ENCODE data around the gene HES6.

Gene HES6

GRCh38 chr2:238252766-238253630 lies 13.2 kb upstream of the HES6 start:
- DNase-seq: no peak

DNA sequence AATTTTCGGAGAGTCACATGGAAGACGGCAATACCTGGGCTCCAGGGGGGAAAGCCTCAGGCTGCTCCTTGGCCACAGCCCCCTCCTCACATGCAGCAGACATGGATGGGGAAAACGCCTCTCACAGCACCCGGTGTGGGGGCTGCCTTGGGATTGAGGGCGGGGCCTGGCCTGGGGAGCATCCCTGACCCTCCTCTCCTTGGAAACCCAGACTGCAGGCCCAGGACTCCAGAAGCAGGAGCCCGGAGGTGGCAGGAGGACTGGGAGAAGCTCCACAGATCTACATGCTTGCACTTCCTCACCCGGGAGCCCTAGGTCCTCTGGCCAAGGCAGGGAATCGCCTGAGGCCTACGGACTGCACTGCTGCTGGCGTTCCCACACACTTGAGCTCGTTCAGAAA lies 12.1 kb upstream of the HES6 start:
- DNase-seq: no peak

GRCh38 chr2:238251331-238251730 lies 11.5 kb upstream of the HES6 start:
- no peak for DNase-seq

GRCh38 chr2:238250896-238251295 lies 11.1 kb upstream of the HES6 start:
- no peak for DNase-seq

DNA sequence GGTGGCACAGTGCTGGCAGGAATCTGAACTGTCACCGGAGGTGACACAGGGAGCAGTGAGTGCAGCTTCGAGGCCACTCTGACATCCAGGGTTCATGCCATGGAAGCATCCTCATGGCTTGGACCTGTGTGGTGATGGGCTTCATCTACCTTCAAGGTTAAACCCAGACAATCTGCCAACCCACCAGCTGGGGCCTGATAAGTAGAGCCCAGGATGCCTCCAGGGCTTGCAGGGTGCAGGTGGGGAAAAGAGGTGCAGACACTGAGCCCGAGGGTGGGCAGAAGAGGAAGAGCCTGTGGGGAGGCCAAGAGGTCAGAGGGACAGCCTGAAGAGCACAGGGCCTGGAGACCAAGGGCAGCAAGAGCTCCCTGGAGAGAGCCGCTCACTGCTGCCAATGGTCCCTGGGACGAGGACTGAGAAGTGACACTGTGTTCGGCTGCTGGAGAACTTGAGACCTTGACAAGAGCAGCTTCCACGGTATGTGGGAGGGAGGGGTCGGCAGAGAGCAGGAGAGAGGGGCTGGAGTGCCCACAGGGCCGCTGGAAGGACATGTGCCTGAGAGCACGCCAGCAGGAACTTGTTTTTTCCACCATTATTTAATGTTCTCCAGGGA lies 8.1 kb upstream of the HES6 start:
- no peak for DNase-seq

DNA sequence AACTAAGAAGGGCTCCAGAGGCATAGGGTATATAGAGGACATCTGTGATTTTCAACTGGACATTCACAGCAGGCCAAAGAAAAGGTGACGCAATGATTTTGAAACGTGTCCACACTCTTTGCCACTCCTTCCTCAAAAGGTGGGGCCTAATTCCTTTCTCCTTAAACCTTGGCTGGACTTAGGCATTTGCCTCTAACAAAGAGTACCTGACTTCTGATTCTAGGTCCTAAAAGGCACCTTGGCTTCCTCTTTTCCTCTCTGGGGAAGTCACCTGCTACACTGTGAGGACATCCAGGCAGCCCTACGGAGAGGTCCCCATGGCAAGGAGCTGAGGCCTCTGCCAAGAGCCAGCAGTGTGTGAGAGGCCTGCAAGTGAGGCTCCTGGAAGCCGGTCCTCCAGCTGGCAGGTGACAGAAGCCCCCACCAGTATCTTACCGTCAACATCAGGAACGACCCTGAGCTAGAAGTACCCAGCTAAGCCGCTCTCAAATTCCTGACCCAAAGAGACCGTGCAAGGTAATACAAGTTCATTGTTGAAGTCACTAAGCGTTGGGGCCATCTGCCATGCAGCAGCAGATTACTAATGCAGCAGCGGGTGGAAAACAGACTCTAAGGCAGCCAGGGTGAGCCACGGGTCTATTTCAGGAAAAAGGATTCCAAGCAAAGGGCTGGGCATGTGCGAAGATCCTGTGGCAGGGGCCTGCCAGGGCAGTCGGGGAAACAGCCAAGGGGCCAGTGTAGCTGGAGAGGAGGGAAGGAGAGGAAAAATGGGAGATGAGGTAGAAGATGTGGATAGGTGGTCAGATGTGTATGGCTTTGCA lies 7.4 kb upstream of the HES6 start:
- no peak for DNase-seq

- no peak for DNase-seq
These were observed 4.3 kb upstream of the HES6 start for GRCh38 chr2:238244151-238244550.

- DNase-seq: no peak
These were observed 3.7 kb upstream of the HES6 start for GRCh38 chr2:238243496-238244076.

DNA sequence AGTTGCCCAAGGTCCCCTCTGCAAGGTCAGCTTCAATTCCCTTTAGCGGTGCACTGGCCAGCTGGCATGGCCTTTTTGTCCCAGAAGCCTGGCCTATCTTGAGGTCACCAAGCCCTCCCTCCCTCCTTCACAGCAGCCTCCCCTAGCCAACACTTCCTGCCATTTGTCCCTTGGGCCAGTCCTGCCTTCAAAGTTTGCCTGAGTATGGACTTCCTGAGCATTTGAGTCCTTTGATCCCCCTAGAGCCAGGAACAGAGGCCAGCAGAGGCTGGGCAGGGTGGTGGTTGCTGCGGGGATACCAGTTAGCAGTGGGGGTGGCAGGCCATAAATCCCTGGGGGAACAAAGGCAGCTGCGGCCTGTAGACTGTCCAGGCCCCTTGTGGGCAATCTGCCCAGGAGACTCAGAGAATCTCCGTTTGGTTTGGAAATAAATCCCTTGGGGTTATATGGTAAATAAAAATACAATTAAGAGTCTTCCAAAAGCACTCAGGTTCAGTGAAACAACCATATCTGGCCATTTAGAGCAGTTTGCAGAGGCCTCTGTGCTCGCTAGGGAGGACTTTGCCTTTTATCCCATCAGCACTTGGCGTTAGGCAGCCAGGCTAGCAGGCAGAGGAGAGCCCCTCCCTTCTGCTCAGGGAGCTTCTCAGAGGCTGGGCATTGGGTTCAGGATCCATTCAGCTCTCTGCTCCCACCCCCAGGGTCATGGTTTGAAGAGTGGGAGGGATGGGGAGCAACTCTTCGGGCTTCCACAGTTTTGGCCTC lies 3.1 kb upstream of the HES6 start:
- no peak for DNase-seq

- no peak for DNase-seq
These were observed 2.1 kb upstream of the HES6 start for GRCh38 chr2:238241970-238242369.

DNA sequence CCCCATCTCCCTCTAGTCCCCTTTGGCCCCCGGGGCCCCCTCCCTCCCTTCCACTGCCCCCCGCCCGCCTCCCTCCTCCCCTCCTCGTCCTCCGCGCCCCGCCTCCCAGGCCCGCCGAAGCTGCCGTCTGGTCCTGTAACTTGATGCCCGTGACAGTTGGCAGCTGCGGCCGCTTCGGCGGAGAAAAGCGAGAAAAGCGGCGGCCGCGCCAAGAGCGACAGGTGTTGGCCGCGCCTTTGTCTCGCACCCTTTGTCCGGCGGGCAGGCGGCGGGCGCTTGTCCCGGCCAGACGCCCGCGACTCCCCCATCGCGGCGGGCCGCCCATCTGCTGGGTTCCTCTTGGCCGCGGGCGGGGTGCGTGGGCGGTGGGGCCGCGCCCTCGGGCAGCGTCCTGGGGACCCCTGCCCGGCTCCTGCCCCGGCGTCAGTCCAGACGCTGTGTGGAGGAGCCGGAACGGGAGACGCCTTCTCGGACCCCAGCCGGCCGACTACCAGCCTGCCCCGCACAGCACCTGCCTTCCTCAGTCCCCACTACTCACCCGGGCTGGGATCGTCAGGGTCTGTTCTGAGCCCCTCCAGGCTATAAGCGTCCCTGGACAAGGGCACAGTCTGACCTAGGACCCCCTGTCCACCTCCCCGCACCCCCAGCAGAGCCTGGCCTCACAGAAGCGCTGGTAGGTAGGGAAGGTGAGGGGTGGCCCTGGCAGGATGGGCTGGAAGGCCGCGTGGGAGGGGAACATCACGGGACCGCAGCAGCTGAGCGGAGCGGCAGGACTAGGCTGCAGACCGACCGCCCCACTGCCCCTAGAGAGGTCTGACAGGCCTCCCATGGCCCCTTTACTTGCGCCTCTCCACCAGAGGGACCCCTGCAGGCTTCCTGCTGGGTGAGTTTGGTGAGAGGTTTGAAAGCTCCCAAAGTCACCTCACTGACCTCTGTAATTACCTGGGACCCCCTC lies 1.2 kb upstream of the HES6 start:
- DNase-seq: no peak

- DNase-seq: peak; percentile 47
These were observed 335 bp downstream of the HES6 start for GRCh38 chr2:238239543-238239862.

DNA sequence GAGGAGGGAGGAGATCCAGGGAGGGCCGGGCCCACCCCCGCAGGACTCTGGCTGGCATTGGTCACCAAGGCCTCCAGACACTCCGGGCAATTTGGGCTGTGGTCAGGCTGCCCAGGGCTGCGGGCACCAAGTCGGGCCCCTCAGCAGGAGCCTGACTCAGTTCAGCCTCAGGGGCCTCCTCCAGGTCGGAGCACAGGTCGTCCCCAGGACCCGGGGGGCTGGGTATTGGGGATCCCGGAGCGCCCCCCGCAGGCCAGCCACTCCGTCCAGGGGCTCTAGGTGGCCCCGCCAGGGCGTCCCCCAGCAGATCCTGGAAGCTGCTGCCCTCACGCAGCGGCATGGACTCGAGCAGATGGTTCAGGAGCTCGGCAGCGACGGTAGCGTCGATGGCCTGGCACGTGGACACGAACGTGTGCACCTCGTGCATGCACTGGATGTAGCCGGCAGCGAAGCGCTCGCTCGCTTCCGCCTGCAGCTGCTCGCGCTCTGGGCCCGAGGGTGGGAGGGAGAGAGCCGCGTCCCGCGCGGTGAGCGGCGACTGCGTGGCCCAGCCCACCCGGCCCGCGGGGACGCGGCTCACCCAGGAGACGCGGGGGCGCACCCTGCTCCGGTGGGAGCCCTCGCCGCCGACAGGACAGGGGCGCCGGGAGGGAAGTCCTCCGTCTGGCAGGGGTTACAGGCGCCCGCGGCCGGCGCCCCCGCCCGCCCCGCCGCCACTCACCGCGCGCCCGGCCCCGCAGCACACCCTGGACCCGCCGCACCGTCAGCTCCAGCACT lies 884 bp downstream of the HES6 start:
- peak; percentile 51 for DNase-seq

- DNase-seq: no peak
These were observed 1.5 kb downstream of the HES6 start for GRCh38 chr2:238238311-238238765.

- DNase-seq: no peak
These were observed 2.3 kb downstream of the HES6 start for GRCh38 chr2:238237431-238238135.

DNA sequence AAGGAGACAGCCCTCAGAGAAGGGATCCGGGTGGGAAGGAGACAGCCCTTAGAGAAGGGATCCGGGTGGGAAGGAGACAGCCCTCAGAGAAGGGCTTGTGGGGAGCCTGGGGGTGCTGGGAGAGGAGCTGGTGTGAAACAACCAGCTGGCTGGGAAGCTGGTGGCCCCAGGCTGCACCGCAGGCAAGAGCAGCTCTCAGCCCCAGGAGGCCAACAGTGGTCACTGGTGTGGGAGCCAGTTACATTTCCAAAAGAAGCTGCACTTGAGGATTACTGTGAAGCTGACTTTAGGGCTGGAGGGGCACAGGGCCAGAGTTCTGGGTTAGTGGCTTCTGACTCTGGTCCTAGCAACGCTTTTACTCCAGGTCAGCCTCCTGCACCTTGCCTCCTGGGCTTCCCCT lies 3.3 kb downstream of the HES6 start:
- DNase-seq: no peak

DNA sequence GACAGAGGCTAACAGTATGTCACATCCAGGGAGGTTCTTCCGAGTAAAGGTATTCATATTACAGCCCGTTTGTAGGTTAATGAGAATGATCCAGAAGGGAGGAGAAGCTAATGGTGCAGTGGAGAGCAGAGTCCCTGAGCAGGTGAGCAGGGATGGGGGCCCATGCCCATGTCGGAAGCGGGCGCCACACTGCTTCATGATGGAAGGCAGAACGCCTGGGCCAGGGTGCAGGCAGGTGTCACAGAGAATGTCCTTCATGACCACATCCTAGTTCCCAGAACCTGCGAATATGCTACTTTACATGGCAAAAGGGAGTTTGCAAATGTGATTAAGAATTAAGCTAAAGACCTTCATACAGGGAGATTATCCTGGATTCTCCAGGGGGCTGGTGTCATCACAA lies 4.0 kb downstream of the HES6 start:
- DNase-seq: no peak

- DNase-seq: no peak
These were observed 4.5 kb downstream of the HES6 start for GRCh38 chr2:238235331-238235732.

DNA sequence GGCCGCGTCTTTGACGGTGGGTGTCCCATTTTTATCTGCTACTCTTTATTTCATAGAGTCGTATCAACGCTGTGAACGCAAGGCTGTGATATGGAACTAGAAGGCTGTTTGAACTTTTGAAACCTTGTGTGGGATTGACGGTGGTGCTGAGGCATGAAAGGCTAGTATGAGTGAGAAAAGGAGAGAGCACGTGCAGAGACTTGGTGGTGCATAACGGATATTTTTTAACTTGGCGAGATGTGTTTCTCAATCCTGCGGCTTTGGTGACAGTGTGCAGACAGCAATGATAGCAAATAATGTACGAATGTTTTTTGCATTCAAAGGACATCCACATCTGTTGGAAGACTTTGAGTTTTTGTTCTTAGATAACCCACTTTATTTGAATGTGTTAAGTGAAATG lies 6.2 kb downstream of the HES6 start:
- DNase-seq: no peak

DNA sequence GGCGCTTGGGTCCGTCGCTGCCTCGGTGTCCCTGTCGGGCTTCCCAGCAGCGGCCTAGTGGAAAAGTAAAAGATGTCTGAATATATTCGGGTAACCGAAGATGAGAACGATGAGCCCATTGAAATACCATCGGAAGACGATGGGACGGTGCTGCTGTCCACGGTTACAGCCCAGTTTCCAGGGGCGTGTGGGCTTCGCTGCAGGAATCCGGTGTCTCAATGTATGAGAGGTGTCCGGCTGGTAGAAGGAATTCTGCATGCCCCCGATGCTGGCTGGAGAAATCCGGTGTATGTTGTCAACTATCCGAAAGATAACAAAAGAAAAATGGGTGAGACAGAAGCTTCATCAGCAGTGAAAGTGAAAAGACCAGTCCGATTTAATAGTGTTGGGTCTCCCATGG lies 8.0 kb downstream of the HES6 start:
- no peak for DNase-seq

Measured in activated naive CD4-positive, alpha-beta T cell treated with anti-CD3 and anti-CD28 coated beads, Interleukin-2, amount 50 U/mL, for 16 hours (primary cell).